GM19025 (cell line): ENCODE measurements around the gene SUB1.
A peak's percentile ranks its signal among the peaks of the same experiment; 100 is the strongest.
"Not testable (repeated sequence)": the region's sequence is repeated elsewhere in the genome, so short reads cannot be mapped to it uniquely, and the experiment has no call there.

ENCODE experiments used
- ATAC-seq: cut with Tn5 transposase; IDR thresholded peaks from one replicate; pipeline ENCODE4 v1.9.1; 2021; ENCODE audit warnings: mild to moderate bottlenecking, low read depth, moderate library complexity; ENCODE audit not compliant: unreplicated experiment

Gene SUB1

DNA sequence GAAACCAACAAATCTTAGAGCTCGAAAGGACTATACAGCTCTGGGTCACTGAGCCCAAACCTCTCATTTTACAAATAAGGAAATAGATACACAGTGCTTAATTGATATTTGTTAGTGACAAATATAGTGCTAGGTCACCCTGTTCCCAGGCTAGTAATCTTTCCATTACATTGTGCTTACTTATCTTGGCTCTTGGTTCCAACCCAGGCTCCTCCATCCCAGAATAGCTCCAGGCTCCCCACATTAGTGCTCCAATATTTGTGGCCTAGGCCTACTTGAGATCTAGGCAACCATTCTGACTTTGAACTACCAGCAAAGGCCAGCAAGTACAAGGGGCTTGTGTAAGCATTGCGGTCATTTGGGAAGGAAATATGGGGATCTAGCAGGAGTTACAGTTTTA is 21.7 kb upstream of the SUB1 start:
- ATAC-seq = no peak

DNA sequence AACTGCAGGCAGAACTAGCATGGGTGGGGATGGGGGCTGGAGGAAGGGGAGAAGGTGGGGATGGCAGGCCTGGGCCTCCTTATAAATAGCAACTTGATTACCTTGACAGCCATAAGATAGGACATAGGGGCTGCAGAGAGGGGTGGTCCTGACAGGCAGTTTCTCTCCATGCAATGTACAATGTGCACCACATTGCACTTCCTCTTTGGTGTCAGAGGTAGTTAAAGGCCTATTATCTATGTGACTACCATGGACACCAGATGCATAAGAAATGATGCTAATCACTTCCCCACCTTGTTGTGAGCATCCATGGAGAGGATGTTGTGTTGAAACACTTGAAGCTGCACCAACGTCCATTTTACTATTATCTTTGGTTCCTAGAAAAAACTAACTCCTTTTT is 20.2 kb upstream of the SUB1 start:
- ATAC-seq = no peak

- ATAC-seq = no peak
Measured at GRCh38 chr5:32566319-32567111, 18.8 kb upstream of the SUB1 start.

DNA sequence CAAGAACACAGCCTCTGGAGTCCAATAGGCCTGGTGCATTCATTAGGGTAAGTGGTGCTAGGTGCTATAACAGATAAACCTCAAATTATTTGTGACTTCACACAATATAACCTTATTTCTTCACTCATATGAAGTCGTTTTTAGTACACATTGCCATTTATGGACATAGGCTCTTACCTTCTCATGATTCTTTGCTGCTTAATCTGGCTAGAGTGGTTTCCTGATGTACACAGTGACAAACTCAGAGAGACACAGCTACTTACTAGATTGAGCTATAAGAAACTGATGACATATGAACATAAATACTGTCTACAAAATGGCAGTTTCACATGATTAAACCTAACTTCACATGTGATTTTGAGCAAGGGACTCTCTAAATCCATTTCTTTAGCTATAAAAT is 14.2 kb upstream of the SUB1 start:
- no peak for ATAC-seq

- peak; percentile 91 for ATAC-seq
Measured at GRCh38 chr5:32572778-32573480, 12.4 kb upstream of the SUB1 start.

- not testable (repeated sequence) for ATAC-seq
Measured at GRCh38 chr5:32573481-32573854, 11.9 kb upstream of the SUB1 start.

DNA sequence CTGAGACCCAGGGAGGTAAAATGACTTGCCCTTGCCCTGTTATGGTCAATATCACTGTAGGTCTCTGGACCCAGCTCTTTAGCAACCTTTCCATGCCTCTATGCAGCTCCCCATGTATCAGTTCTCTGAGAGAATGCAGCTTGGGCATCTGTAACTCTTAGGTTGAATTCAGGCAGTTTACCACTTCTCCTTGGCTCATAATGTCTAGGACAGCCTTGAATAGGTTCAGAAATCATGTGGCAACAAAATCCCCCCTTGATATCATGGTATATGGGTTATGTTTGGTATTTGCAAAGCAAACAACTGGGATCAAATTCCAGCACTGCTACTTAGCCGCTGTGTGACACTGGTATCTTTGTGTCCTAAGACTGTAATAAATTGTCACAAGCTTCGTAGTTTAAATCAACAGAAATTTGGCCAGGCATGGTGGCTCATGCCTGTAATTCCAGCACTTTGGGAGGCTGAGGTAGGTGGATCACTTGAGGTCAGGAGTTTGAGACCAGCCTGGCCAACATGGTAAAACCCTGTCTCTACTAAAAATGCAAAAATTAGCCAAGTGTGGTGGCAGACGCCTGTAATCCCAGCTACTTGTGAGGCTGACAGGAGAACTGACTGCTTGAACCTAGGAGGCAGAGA is 10.7 kb upstream of the SUB1 start:
- ATAC-seq = no peak

- ATAC-seq = no peak
Measured at GRCh38 chr5:32578363-32578762, 7.0 kb upstream of the SUB1 start.

GRCh38 chr5:32578764-32579163 is 6.6 kb upstream of the SUB1 start:
- ATAC-seq = no peak

DNA sequence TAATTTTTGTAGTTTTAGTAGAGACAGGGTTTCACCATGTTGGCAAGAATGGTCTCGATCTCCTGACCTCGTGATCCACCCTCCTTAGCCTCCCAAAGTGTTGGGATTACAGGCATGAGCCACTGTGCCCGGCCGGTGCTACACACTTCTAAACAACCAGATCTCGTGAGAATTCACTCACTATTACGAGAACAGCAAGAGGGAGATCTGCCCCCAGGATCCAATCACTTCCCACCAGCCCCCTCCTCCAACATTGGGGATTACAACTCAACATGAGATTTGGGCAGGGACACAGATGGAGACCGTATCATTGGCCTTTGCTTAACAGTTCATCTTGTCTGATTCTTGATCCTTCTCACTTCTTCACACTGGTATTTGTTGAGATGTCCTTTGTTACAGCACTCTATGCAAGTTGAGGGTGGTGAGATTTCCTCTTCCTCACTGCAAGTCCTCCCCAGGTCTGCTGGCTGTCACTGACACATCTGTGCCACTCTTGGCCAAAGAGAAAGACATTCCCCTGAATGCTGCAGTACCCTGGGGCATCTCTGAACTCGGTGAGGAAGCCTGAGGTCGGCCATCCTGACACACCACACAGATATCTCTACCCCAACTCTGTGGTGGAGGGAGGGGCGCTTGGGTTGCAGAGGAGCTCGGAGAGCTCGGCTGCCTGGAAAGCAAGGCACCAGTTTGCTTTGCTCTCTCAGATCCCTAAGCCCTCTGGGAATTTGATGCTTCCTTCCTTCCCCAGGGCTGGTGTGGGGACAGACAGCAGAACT is 4.2 kb upstream of the SUB1 start:
- ATAC-seq = no peak

- ATAC-seq = peak; percentile 61
Measured at GRCh38 chr5:32583582-32584232, 1.6 kb upstream of the SUB1 start.

DNA sequence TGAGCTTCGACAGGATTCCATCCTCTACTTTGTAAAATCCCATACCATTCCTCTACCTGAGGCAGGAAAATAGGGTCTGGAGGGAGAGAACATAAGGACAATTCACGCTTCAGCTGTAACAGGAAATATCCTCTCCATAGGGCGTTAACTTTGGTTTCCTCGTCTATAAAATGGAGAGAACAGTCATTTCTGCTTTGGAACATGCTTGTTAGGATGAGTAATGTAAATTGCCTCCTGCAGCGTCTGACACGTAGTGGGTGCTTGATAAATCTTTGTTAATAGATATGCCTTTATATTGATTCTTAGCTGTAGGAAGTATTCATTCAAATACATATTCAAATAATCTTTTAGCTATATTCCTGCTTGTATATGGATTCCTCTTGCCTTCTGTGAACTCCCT is 711 bp upstream of the SUB1 start:
- no peak for ATAC-seq

DNA sequence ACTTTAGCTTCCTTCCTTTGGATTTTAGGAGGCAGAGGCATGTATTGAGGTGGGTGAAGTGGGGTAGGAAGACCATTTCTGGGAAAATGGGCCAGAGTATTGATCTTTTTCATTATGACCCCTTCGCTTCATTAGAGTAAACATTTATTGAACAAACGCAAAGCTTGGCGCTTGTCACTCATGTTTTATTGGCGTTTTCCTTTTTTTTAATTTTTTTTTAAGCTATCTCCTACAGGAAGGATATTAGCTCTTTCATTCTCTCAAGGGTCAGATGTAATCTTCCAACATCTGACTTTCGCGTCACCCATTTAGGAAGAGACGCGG is 273 bp upstream of the SUB1 start:
- no peak for ATAC-seq

- ATAC-seq = no peak
Measured at GRCh38 chr5:32586276-32586599, 881 bp downstream of the SUB1 start.

DNA sequence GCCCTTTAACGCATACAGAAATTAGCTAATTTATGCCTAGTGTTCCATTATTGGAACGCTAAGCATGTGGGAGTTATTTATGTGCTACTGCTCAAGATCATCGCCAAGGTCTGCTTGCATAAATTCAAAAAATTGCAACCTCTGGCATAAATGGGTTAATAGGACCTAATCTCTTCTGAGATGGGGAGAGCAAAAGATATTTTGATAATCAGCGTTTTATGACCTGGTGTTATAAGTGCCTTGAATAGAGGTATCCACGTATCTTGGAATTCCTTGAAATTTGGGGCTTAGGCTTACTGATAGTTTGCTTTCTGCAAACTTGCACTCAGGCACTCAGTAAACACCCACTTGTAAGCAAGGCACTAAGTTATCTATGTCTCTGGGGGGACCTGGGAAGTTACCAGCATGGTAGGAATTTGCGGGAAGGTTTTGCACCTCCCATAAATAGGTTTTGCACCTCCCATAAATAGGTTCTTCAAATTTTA is 1.8 kb downstream of the SUB1 start:
- no peak for ATAC-seq

GRCh38 chr5:32589416-32589815 is 4.1 kb downstream of the SUB1 start:
- ATAC-seq = no peak

GRCh38 chr5:32589942-32590869 is 4.8 kb downstream of the SUB1 start:
- no peak for ATAC-seq

DNA sequence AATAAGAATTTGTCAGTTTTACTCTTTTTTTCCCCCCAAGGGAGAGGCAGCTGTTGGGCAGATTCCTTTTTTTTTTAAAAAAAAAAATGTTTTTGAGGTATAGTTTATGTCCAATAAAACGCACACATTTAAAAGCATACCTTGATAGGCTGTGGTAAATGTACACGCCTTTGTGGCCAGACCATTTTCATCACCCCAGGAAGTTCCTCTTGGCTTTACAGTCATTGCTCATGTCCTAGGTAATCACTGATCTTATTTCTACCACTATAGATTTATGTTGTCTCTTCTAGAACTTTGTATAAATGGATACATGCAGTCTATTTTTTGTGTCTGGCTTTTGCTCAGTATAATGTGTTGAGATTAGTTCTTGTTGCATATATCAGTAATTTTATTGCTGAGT is 9.8 kb downstream of the SUB1 start:
- no peak for ATAC-seq

DNA sequence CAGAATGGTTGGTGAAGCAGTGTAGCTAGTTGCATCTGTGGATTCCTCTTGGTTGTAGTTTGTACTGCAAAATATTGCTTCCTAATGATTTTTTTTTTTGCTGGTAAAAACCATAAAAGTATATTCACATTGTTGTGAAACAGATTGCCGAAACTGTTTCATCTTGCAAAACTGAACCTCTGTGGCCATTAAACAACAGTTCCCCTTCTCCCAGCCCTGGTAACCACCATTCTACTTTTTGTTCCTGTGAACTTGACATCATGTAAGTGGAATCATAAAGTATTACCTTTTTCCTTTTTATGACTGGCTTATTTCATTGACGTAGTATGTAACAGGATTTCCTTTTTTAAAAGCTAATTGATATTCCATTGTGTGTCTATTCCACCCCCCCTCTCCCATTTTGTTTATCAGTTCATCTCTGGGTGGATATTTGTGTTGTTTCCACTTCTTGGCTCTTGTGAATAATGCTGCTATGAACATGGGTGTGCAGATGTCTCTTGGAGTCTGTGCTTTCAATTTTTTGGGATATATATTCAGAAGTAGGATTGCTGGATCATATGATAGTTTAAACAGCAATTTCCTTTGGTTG is 11.8 kb downstream of the SUB1 start:
- ATAC-seq = no peak
